Peyer's patch (tissue), 4 donors: ENCODE results near the gene SPDYC.

Source experiments
- CTCF ChIP-seq, 6 experiments: fragments of 450-650 bp in 4 of 6; fragments of 200-600 bp in 2 of 6; sonication (generic) in 1 of 6; IDR thresholded peaks; one replicate each; pipeline ENCODE4 v1.5.1; 2017 to 2019; ENCODE audit warnings: antibody characterized with exemption in 6 of 6, mild to moderate bottlenecking in 3 of 6, moderate library complexity in 1 of 6
- POLR2A ChIP-seq, 2 donors: fragments of 450-650 bp; IDR thresholded peaks; one replicate each; pipeline ENCODE4 v1.5.1; 2017; ENCODE audit warnings: antibody characterized with exemption in 2 of 2, mild to moderate bottlenecking in 2 of 2, moderate library complexity in 2 of 2

- TF ChIP-seq POLR2A (IDR thresholded peaks at IDR 0.05) (no peak), CTCF (IDR thresholded peaks at IDR 0.05) (no peak)
These were observed 34.3 kb upstream of the SPDYC start for GRCh38 chr11:65135633-65136145.
